A549 (cell line): ENCODE data around the gene TMEM59L. TPM values are rescaled to one million over a fixed set of nuclear protein-coding genes. Genes with fewer than 3 reads are reported as not detected.
A peak's percentile ranks its signal among the peaks of the same experiment; 100 is the strongest.

Experiments used
- ATAC-seq, 2 experiments: fragments of 200-7000 bp in 1 of 2; fragments of >200 bp in 1 of 2; cut with Nextera tagmentation in 1 of 2; cut with Tn5 transposase in 1 of 2; 3 replicates each; pipeline versions ENCODE4 v1.8.0 to v1.9.1; 2018 to 2020; ENCODE audit warnings: mild to moderate bottlenecking in 1 of 2, moderate library complexity in 1 of 2
- CTCF ChIA-PET: fragments of 300-600 bp; sonication (Branson Sonifier 250); formaldehyde crosslinking; extraction: SDS; loops from one replicate; lab custom pipeline; 2021; ENCODE audit warnings: antibody characterized with exemption, inconsistent platforms; lab: Yijun Ruan, JAX
- POLR2A ChIA-PET: fragments of 350-600 bp; formaldehyde crosslinking; extraction: SDS; loops from one replicate; lab custom pipeline; 2021; ENCODE audit warnings: antibody characterized with exemption, inconsistent platforms; lab: Yijun Ruan, JAX
- DNase-seq, 2 experiments: peaks; one replicate each; pipeline versions ENCODE4 v3.0.0 to v3.0.0-alpha.2; 2011 to 2016; ENCODE audit warnings: low read depth in 1 of 2, low spot score in 1 of 2
- FAIRE-seq: peaks from 2 replicates; lab custom pipeline; 2011; peaks lifted over from hg19 to GRCh38; lab: Jason Lieb, UNC
- H3K27ac ChIP-seq, 2 experiments: fragments of >200 bp; sonication (Bioruptor Twin); formaldehyde crosslinking; 3 replicates each; pipeline ENCODE4 v1.5.1; 2016 to 2017
- H3K4me1 ChIP-seq: fragments of >200 bp; sonication (Bioruptor Twin); formaldehyde crosslinking; 3 replicates; pipeline ENCODE4 v1.6.1; 2016
- H3K4me2 ChIP-seq: fragments of >200 bp; sonication (Bioruptor Twin); formaldehyde crosslinking; 3 replicates; pipeline ENCODE4 v1.6.1; 2016
- H3K4me3 ChIP-seq: fragments of >200 bp; sonication (Bioruptor Twin); formaldehyde crosslinking; 3 replicates; pipeline ENCODE4 v1.5.1; 2016
- H3K9me3 ChIP-seq: fragments of >200 bp; sonication (Bioruptor Twin); formaldehyde crosslinking; 3 replicates; pipeline ENCODE4 v1.6.1; 2016
- ATOH8 ChIP-seq: fragments of 250-450 bp; sonication (Bioruptor Pico); IDR thresholded peaks from 2 replicates; pipeline ENCODE4 v1.5.0; 2020; ENCODE audit warnings: low read depth, mild to moderate bottlenecking, moderate library complexity
- BHLHE40 ChIP-seq: IDR thresholded peaks from 2 replicates; pipeline ENCODE4 v1.6.1; 2012; ENCODE audit warnings: low read depth, low read length, inconsistent platforms
- CEBPB ChIP-seq, 2 experiments: fragments of >200 bp in 1 of 2; sonication (Bioruptor Twin) in 1 of 2; formaldehyde crosslinking in 1 of 2; IDR thresholded peaks; 2 replicates each; pipeline ENCODE4 v1.6.1; 2012 to 2016
- CTCF ChIP-seq: fragments of >200 bp; sonication (Bioruptor Twin); formaldehyde crosslinking; IDR thresholded peaks from 3 replicates; pipeline ENCODE4 v1.5.1; 2016
- E2F6 ChIP-seq: IDR thresholded peaks from 2 replicates; pipeline ENCODE4 v1.6.1; 2012; ENCODE audit warnings: low read depth, borderline replicate concordance
- EHF ChIP-seq: fragments of 250-450 bp; sonication (Bioruptor Pico); IDR thresholded peaks from 2 replicates; pipeline ENCODE4 v1.5.0; 2020; ENCODE audit warnings: mild to moderate bottlenecking
- ESRRA ChIP-seq: fragments of 150-350 bp; IDR thresholded peaks from 2 replicates; pipeline ENCODE4 v1.6.1; 2014; ENCODE audit warnings: mild to moderate bottlenecking, low read length, borderline replicate concordance
- FOSL2 ChIP-seq, 2 experiments: fragments of 450-650 bp in 1 of 2; fragments of >200 bp in 1 of 2; sonication (Bioruptor Twin) in 1 of 2; formaldehyde crosslinking; IDR thresholded peaks; 2 replicates each; pipeline versions ENCODE4 v1.5.0 to v1.6.1; 2016 to 2020; ENCODE audit warnings: mild to moderate bottlenecking in 1 of 2, moderate library complexity in 1 of 2
- FOXS1 ChIP-seq: fragments of 250-450 bp; sonication (Bioruptor Pico); IDR thresholded peaks from 2 replicates; pipeline ENCODE4 v1.5.0; 2020; ENCODE audit warnings: mild to moderate bottlenecking, moderate library complexity
- HMGXB4 ChIP-seq: fragments of 250-450 bp; sonication (Bioruptor Pico); IDR thresholded peaks from 2 replicates; pipeline ENCODE4 v1.5.0; 2021; ENCODE audit warnings: mild to moderate bottlenecking, moderate library complexity, borderline replicate concordance
- HOXB5 ChIP-seq: fragments of 250-450 bp; sonication (Bioruptor Pico); IDR thresholded peaks from 2 replicates; pipeline ENCODE4 v1.5.0; 2020; ENCODE audit warnings: mild to moderate bottlenecking, moderate library complexity
- JUN ChIP-seq, 2 experiments: fragments of >200 bp; sonication (Bioruptor Twin); formaldehyde crosslinking; IDR thresholded peaks; 2 replicates in 1 of 2; 3 replicates in 1 of 2; pipeline ENCODE4 v1.6.1; 2016 to 2017
- MAX ChIP-seq: IDR thresholded peaks from 2 replicates; pipeline ENCODE4 v1.6.1; 2012
- MYC ChIP-seq: IDR thresholded peaks from 2 replicates; pipeline ENCODE4 v1.6.1; 2012; ENCODE audit warnings: mild to moderate bottlenecking, inconsistent platforms, low read length, improper control_type of control experiment, borderline replicate concordance
- NFE2L2 ChIP-seq: fragments of 150-350 bp; conservative IDR thresholded peaks from 2 replicates; pipeline ENCODE4 v1.6.1; 2014; ENCODE audit warnings: low read length
- POLR2A ChIP-seq: IDR thresholded peaks from 2 replicates; pipeline ENCODE4 v1.6.1; 2012; ENCODE audit warnings: mild to moderate bottlenecking, low read length
- RAD21 ChIP-seq, 2 experiments: fragments of >200 bp in 1 of 2; sonication (Bioruptor Twin) in 1 of 2; formaldehyde crosslinking in 1 of 2; IDR thresholded peaks in 1 of 2; conservative IDR thresholded peaks in 1 of 2; 2 replicates in 1 of 2; 3 replicates in 1 of 2; pipeline ENCODE4 v1.6.1; 2012 to 2018; ENCODE audit warnings: inconsistent platforms in 1 of 2
- RCOR1 ChIP-seq: fragments of 150-350 bp; IDR thresholded peaks from 2 replicates; pipeline ENCODE4 v1.6.1; 2014; ENCODE audit warnings: antibody characterized with exemption, low read length, low read depth
- RNF2 ChIP-seq: fragments of 200-600 bp; sonication (generic); IDR thresholded peaks from 2 replicates; pipeline ENCODE4 v1.6.1; 2016; ENCODE audit warnings: low read depth, mild to moderate bottlenecking, antibody characterized with exemption, moderate library complexity, borderline replicate concordance
- SMC3 ChIP-seq: fragments of >200 bp; sonication (Bioruptor Twin); formaldehyde crosslinking; IDR thresholded peaks from 3 replicates; pipeline ENCODE4 v1.6.1; 2018; ENCODE audit warnings: inconsistent platforms
- ZNF302 ChIP-seq: fragments of 250-450 bp; sonication (Bioruptor Pico); IDR thresholded peaks from 2 replicates; pipeline ENCODE4 v1.9.0; 2021; ENCODE audit warnings: inconsistent platforms, mild to moderate bottlenecking, moderate library complexity
- ZSCAN20 ChIP-seq: fragments of 250-450 bp; sonication (Bioruptor Pico); IDR thresholded peaks from 2 replicates; pipeline ENCODE4 v1.8.0; 2022; ENCODE audit warnings: mild to moderate bottlenecking, moderate library complexity
- WGBS: methylation state at CpG from one replicate; pipeline ENCODE4 v1.1.6; 2017; ENCODE audit errors: missing lambda C conversion rate; 5-methylcytosine and 5-hydroxymethylcytosine counted together
- polyA plus RNA-seq, 4 experiments: library from polyadenylated mRNA; depleted of rRNA in 3 of 4; stranded (reverse); fragments of >200 nt; fragmentation: RNase III in 1 of 4; extraction: RNeasy Plus Mini Kit Qiagen cat#74134 plus additional on column Dnase treatment in 1 of 4; gene quantifications; 2 replicates in 3 of 4; 3 replicates in 1 of 4; pipeline ENCODE4 v1.2.3, GENCODE V29; 2011 to 2017

The TMEM59L gene
- polyA plus RNA-seq, 2 of the 4 experiments (the other 2 are of a cell fraction), result 0.94 to 4.6 TPM

GRCh38 chr19:18589380-18590272 is 23.0 kb upstream of the TMEM59L start:
- Histone ChIP-seq H3K9me3 (no peaks in the 10 kb centered on the region), H3K4me1 (peaks cover 12% of the 10 kb centered on the region; the same call in 1 of the 3 replicates), H3K4me2 (peak overlapping the region; percentile 100), H3K4me3 (peak overlapping the region; percentile 96), H3K27ac (peak overlapping the region; percentile 100)
- FAIRE-seq (no peak), ATAC-seq (peak; percentile 68 to 69), DNase-seq (peak; percentile 51 to 82)
- ChIA-PET CTCF (interaction anchor here (0.5 to 3.6 kb wide), 45 partner anchors 10 to 397 kb away, joined by 3 to 22 read pairs (median 4); partner anchors contain the start of genes ELL, FKBP8, TMEM59L and UBA52), POLR2A (interaction anchor here (0.5 to 3.1 kb wide), 14 partner anchors 9 to 330 kb away, joined by 3 to 31 read pairs (median 3); partner anchors contain the start of genes COPE, DDX49, ELL and TMEM59L)
- TF ChIP-seq ZNF302 (CRISPR knock-in tag) (no peak), EHF (CRISPR knock-in tag) (no peak), MYC (peak; percentile 65; the same call in 1 of the 2 replicates), MAX (peak; percentile 96), HOXB5 (peak; percentile 36; the same call in 1 of the 2 replicates), ESRRA (no peak), E2F6 (peak; percentile 91), FOSL2 (IDR thresholded peaks at IDR 0.05) (no peak), FOSL2 (CRISPR knock-in tag; IDR thresholded peaks at IDR 0.05) (no peak), NFE2L2 (no peak), ATOH8 (CRISPR knock-in tag) (peak; percentile 80; the same call in 1 of the 2 replicates)
- WGBS, result 3% methylated on average over 22 of the region's 52 CpGs

GRCh38 chr19:18590273-18591272 is 22.1 kb upstream of the TMEM59L start:
- H3K4me3 ChIP-seq, result peak overlapping the region; percentile 96
- CTCF ChIA-PET, result interaction anchor here (0.6 to 5.2 kb wide), 27 partner anchors 9 to 277 kb away, joined by 3 to 46 read pairs (median 4); partner anchors contain the start of gene UBA52
- POLR2A ChIA-PET, result interaction anchor here (0.7 to 3.1 kb wide), 4 partner anchors 8 to 269 kb away, joined by 3 to 31 read pairs (median 6); partner anchors contain the start of gene UBA52
- TF ChIP-seq MAX (peak; percentile 35; the same call in 1 of the 2 replicates), RAD21 (conservative IDR thresholded peaks at IDR 0.05 in 1 of 2, IDR thresholded peaks at IDR 0.05 in 1 of 2) (peak; percentile 33; a peak in 3 of 5 replicates), HOXB5 (no peak), BHLHE40 (no peak), ZSCAN20 (CRISPR knock-in tag) (no peak), CTCF (peak; percentile 44), RCOR1 (no peak), RNF2 (no peak), CEBPB (IDR thresholded peaks at IDR 0.05) (no peak), POLR2A (0 out of 2 replicates have a peak, but pooled peaks have one; percentile 17), SMC3 (peak; percentile 38), MYC (peak; percentile 29; the same call in 1 of the 2 replicates), HMGXB4 (CRISPR knock-in tag) (no peak), JUN (IDR thresholded peaks at IDR 0.05) (no peak; a peak in 1 of 5 replicates), FOXS1 (CRISPR knock-in tag) (no peak)
- TF ChIP-seq, all 56 proteins: peak for 6
- 49% methylated on average over 27 of the region's 40 CpGs for WGBS
- DNase-seq (peak; percentile 59 to 94), ATAC-seq (peak; percentile 46 to 76), FAIRE-seq (no peak)
- H3K27ac ChIP-seq, result peak overlapping the region; percentile 100
- H3K4me1 ChIP-seq, result peaks cover 12% of the 10 kb centered on the region; the same call in 1 of the 3 replicates
- H3K9me3 ChIP-seq, result no peaks in the 10 kb centered on the region
- H3K4me2 ChIP-seq, result peak overlapping the region; percentile 100
